Activated T-helper 1 cell treated with anti-CD3 and anti-CD28 coated beads, Interleukin-2, amount 50 U/mL, for 16 hours (primary cell): ENCODE data around the gene TMEM220.

Experiments used
- DNase-seq, 2 donors: peaks; one replicate each; pipeline ENCODE4 v3.0.0-alpha.2; 2020; ENCODE audit warnings: low read depth in 1 of 2, low spot score in 1 of 2

The TMEM220 gene

GRCh38 chr17:10664571-10664970 lies 65.3 kb downstream of the TMEM220 start:
- no peak for DNase-seq
